Thyroid gland (tissue), 4 donors: Measurements from ENCODE around the gene NXPH2. TPM values are rescaled to one million over a fixed set of nuclear protein-coding genes. Genes with fewer than 3 reads are reported as not detected.
"Not testable (repeated sequence)": the region's sequence is repeated elsewhere in the genome, so short reads cannot be mapped to it uniquely, and the experiment has no call there.

Experiments used
- DNase-seq, 2 donors: peaks; one replicate each; pipeline ENCODE4 v3.0.0-alpha.2; 2019
- H3K27ac ChIP-seq, 3 donors: fragments of 200-600 bp; sonication (generic); 1 replicate in 2 of 3; 2 replicates in 1 of 3; pipeline ENCODE4 v1.5.1; 2016 to 2019; ENCODE audit warnings: mild to moderate bottlenecking in 1 of 3, moderate library complexity in 1 of 3
- H3K27me3 ChIP-seq: fragments of 200-600 bp; sonication (generic); one replicate; pipeline ENCODE4 v1.5.1; 2019
- H3K36me3 ChIP-seq, 2 donors: fragments of 200-600 bp; sonication (generic); one replicate each; pipeline ENCODE4 v1.5.1; 2016 to 2019
- H3K4me1 ChIP-seq, 2 donors: fragments of 200-600 bp; sonication (generic); one replicate each; pipeline ENCODE4 v1.5.1; 2017 to 2019
- H3K4me3 ChIP-seq, 3 donors: fragments of 200-600 bp; sonication (generic); replicated peaks in 1 of 3; 1 replicate in 2 of 3; 2 replicates in 1 of 3; pipeline ENCODE4 v1.5.1; 2016; ENCODE audit warnings: mild to moderate bottlenecking in 1 of 3
- H3K9me3 ChIP-seq: fragments of 200-600 bp; sonication (generic); one replicate; pipeline ENCODE4 v1.5.1; 2017
- CTCF ChIP-seq, 6 experiments: fragments of 200-600 bp in 3 of 6; fragments of 450-650 bp in 3 of 6; sonication (generic) in 3 of 6; IDR thresholded peaks; one replicate each; pipeline ENCODE4 v1.5.1; 2016 to 2019; ENCODE audit warnings: antibody characterized with exemption in 6 of 6, mild to moderate bottlenecking in 2 of 6, inconsistent platforms in 1 of 6, moderate library complexity in 1 of 6
- POLR2A ChIP-seq, 2 donors: fragments of 450-650 bp; IDR thresholded peaks; one replicate each; pipeline ENCODE4 v1.6.1; 2017; ENCODE audit warnings: antibody characterized with exemption in 2 of 2, mild to moderate bottlenecking in 2 of 2, moderate library complexity in 1 of 2
- WGBS, 2 donors: methylation state at CpG; one replicate each; pipeline ENCODE4 v1.1.5; 2017; 5-methylcytosine and 5-hydroxymethylcytosine counted together
- intact Hi-C: fragments of 100-400 bp; cut with DNase I; formaldehyde crosslinking; loops from one replicate; pipeline ENCODE4 v1.15.1; 2023
- total RNA-seq, 4 donors: library from RNA; depleted of rRNA; stranded (reverse); fragments of >200 nt; gene quantifications; one replicate each; pipeline ENCODE4 v1.2.3, GENCODE V29; 2016

NXPH2 gene
- total RNA-seq, 4 donors from 2014 or later, result not detected

GRCh38 chr2:138744713-138745112, 35.5 kb downstream of the NXPH2 start:
- Histone ChIP-seq H3K27me3 (no peaks in the 10 kb centered on the region), H3K4me3 (no peak overlapping the region), H3K36me3 (no peaks in the 10 kb centered on the region), H3K27ac (no peak overlapping the region), H3K9me3 (no peaks in the 10 kb centered on the region), H3K4me1 (no peaks in the 10 kb centered on the region)
- intact Hi-C loops, result no loop called here
- no peak for DNase-seq
- WGBS, 2 donors, result 20 to 28% methylated on average over 3 of the region's 3 CpGs
- TF ChIP-seq CTCF (IDR thresholded peaks at IDR 0.05) (no peak), POLR2A (IDR thresholded peaks at IDR 0.05) (no peak)

GRCh38 chr2:138742441-138743057, 37.6 kb downstream of the NXPH2 start:
- Histone ChIP-seq H3K4me3 (no peak overlapping the region), H3K27me3 (no peaks in the 10 kb centered on the region), H3K27ac (no peak overlapping the region), H3K9me3 (no peaks in the 10 kb centered on the region), H3K36me3 (no peaks in the 10 kb centered on the region), H3K4me1 (no peaks in the 10 kb centered on the region)
- WGBS, 2 donors, result 83 to 88% methylated on average over 4 of the region's 4 CpGs
- TF ChIP-seq CTCF (IDR thresholded peaks at IDR 0.05) (no peak), POLR2A (IDR thresholded peaks at IDR 0.05) (no peak)
- intact Hi-C loops, result no loop called here
- no peak for DNase-seq

GRCh38 chr2:138741851-138742250, 38.3 kb downstream of the NXPH2 start:
- 94% methylated on average over 2 of the region's 2 CpGs for WGBS, 2 donors

GRCh38 chr2:138737009-138737554, 43.1 kb downstream of the NXPH2 start:
- DNase-seq, H3K36me3 ChIP-seq, intact Hi-C loops, H3K27me3 ChIP-seq, H3K4me3 ChIP-seq, H3K9me3 ChIP-seq, H3K27ac ChIP-seq, H3K4me1 ChIP-seq: not testable (repeated sequence)
- 70 to 91% methylated on average over 3 of the region's 3 CpGs for WGBS, 2 donors

More at GRCh38 chr2:138741851-138742250, 38.3 kb downstream of the NXPH2 start:
- TF ChIP-seq POLR2A (IDR thresholded peaks at IDR 0.05), result no peak
- Histone ChIP-seq H3K4me3 (no peak overlapping the region), H3K27me3 (no peaks in the 10 kb centered on the region), H3K27ac (no peak overlapping the region), H3K4me1 (no peaks in the 10 kb centered on the region), H3K36me3 (no peaks in the 10 kb centered on the region), H3K9me3 (no peaks in the 10 kb centered on the region)
- no peak for DNase-seq
- intact Hi-C loops, result no loop called here

GRCh38 chr2:138732651-138733050, 47.5 kb downstream of the NXPH2 start:
- H3K9me3 ChIP-seq, result no peaks in the 10 kb centered on the region
- WGBS, 2 donors, result 84 to 85% methylated on average over 1 of the region's 1 CpG
- no peak overlapping the region for H3K27ac ChIP-seq
- H3K36me3 ChIP-seq, result no peaks in the 10 kb centered on the region
- no peak for DNase-seq
- H3K4me1 ChIP-seq, result no peaks in the 10 kb centered on the region
- H3K4me3 ChIP-seq, result no peak overlapping the region
- intact Hi-C loops, result no loop called here
- TF ChIP-seq POLR2A (IDR thresholded peaks at IDR 0.05), result no peak
- no peak for TF ChIP-seq CTCF (IDR thresholded peaks at IDR 0.05)
- no peaks in the 10 kb centered on the region for H3K27me3 ChIP-seq

GRCh38 chr2:138730497-138731030, 49.6 kb downstream of the NXPH2 start:
- intact Hi-C loops, result no loop called here
- Histone ChIP-seq H3K36me3 (no peaks in the 10 kb centered on the region), H3K27me3 (no peaks in the 10 kb centered on the region), H3K27ac (no peak overlapping the region), H3K9me3 (no peaks in the 10 kb centered on the region), H3K4me3 (no peak overlapping the region), H3K4me1 (no peaks in the 10 kb centered on the region)
- TF ChIP-seq CTCF (IDR thresholded peaks at IDR 0.05), result no peak
- TF ChIP-seq POLR2A (IDR thresholded peaks at IDR 0.05), result no peak
- no peak for DNase-seq
- 83 to 90% methylated on average over 3 of the region's 3 CpGs for WGBS, 2 donors
